IMR-90 (cell line): Measurements from ENCODE around the gene ATP5F1B. TPM values are rescaled to one million over a fixed set of nuclear protein-coding genes. Genes with fewer than 3 reads are reported as not detected.

Source experiments
- ATAC-seq: fragments of 200-7000 bp; cut with Tn5 transposase; 2 replicates; pipeline ENCODE4 v1.9.1; 2020; ENCODE audit warnings: low read depth, mild to moderate bottlenecking, moderate library complexity
- BruUV-seq: library from RNA; stranded (reverse); fragments of 400-500 nt; replicated peaks from 2 replicates; lab custom pipeline; 2021; lab: Mats Ljungman, UMichigan
- CTCF ChIA-PET: fragments of 300-600 bp; formaldehyde crosslinking; extraction: SDS; loops from one replicate; lab custom pipeline; 2021; ENCODE audit warnings: antibody characterized with exemption; lab: Yijun Ruan, JAX
- POLR2A ChIA-PET: fragments of 300-600 bp; sonication (Branson Sonifier 250); formaldehyde crosslinking; loops from one replicate; lab custom pipeline; 2022; ENCODE audit warnings: antibody characterized with exemption; ENCODE audit not compliant: unreplicated experiment; lab: Charles Lee
- DNase-seq: peaks from one replicate; pipeline ENCODE4 v3.0.0; 2013
- H2AFZ ChIP-seq: replicated peaks from 2 replicates; pipeline ENCODE3; 2013; ENCODE audit warnings: low read length, mild to moderate bottlenecking; ENCODE audit not compliant: poor library complexity
- H2AK5ac ChIP-seq: 2 replicates; pipeline ENCODE4 v1.6.1; 2013; ENCODE audit warnings: low read depth, low read length, inconsistent platforms
- H2AK9ac ChIP-seq: replicated peaks from 2 replicates; pipeline ENCODE3; 2013; ENCODE audit warnings: mild to moderate bottlenecking, low read depth, low read length, moderate library complexity; ENCODE audit not compliant: poor library complexity
- H2BK120ac ChIP-seq: 2 replicates; pipeline ENCODE4 v1.6.1; 2013; ENCODE audit warnings: low read depth, low read length, inconsistent platforms
- H2BK15ac ChIP-seq: 3 replicates; pipeline ENCODE4 v1.6.1; 2013; ENCODE audit warnings: low read depth, low read length, inconsistent platforms
- H2BK20ac ChIP-seq: 2 replicates; pipeline ENCODE4 v1.6.1; 2013; ENCODE audit warnings: low read depth, mild to moderate bottlenecking, inconsistent platforms, low read length, moderate library complexity
- H2BK5ac ChIP-seq: 2 replicates; pipeline ENCODE4 v1.6.1; 2013; ENCODE audit warnings: mild to moderate bottlenecking, low read depth, low read length, inconsistent platforms; ENCODE audit not compliant: poor library complexity, severe bottlenecking
- H3K14ac ChIP-seq: replicated peaks from 2 replicates; pipeline ENCODE4 v1.6.1; 2013; ENCODE audit warnings: low read depth, low read length, inconsistent platforms
- H3K18ac ChIP-seq: 2 replicates; pipeline ENCODE4 v1.6.1; 2013; ENCODE audit warnings: low read depth, low read length, control low read depth
- H3K23ac ChIP-seq: 2 replicates; pipeline ENCODE4 v1.6.1; 2013; ENCODE audit warnings: low read depth, low read length, inconsistent platforms
- H3K27ac ChIP-seq: 2 replicates; pipeline ENCODE4 v1.5.1; 2013; ENCODE audit warnings: mild to moderate bottlenecking, control low read depth, low read length; ENCODE audit not compliant: insufficient read depth
- H3K27me3 ChIP-seq: 2 replicates; pipeline ENCODE4 v1.6.1; 2013; ENCODE audit warnings: low read length; ENCODE audit not compliant: control insufficient read depth, insufficient read depth
- H3K36me3 ChIP-seq: 2 replicates; pipeline ENCODE4 v1.6.1; 2013; ENCODE audit warnings: low read length, mixed read lengths; ENCODE audit not compliant: control insufficient read depth, insufficient read depth
- H3K4ac ChIP-seq: 2 replicates; pipeline ENCODE4 v1.6.1; 2013; ENCODE audit warnings: low read depth, low read length, inconsistent platforms
- H3K4me1 ChIP-seq: 2 replicates; pipeline ENCODE4 v1.6.1; 2013; ENCODE audit warnings: low read length, mixed read lengths; ENCODE audit not compliant: control insufficient read depth, insufficient read depth
- H3K4me2 ChIP-seq: 2 replicates; pipeline ENCODE4 v1.6.1; 2013; ENCODE audit warnings: low read depth, mild to moderate bottlenecking, control low read depth, low read length, moderate library complexity
- H3K4me3 ChIP-seq: 2 replicates; pipeline ENCODE4 v1.5.1; 2013; ENCODE audit warnings: low read depth, mild to moderate bottlenecking, control low read depth, low read length, moderate library complexity; ENCODE audit not compliant: insufficient read depth
- H3K56ac ChIP-seq: 2 replicates; pipeline ENCODE4 v1.6.1; 2013; ENCODE audit warnings: low read length, inconsistent platforms; ENCODE audit not compliant: insufficient read depth; ENCODE audit errors: extremely low read depth
- H3K79me1 ChIP-seq, 2 experiments: 2 replicates each; pipeline ENCODE4 v1.6.1; 2013; ENCODE audit warnings: low read length in 2 of 2, inconsistent platforms in 1 of 2, low read depth in 1 of 2
- H3K9ac ChIP-seq: 2 replicates; pipeline ENCODE4 v1.6.1; 2013; ENCODE audit warnings: low read depth, low read length, control low read depth
- H3K9me1 ChIP-seq: 2 replicates; pipeline ENCODE4 v1.6.1; 2013; ENCODE audit warnings: low read length, inconsistent platforms; ENCODE audit not compliant: insufficient read depth
- H3K9me3 ChIP-seq: 2 replicates; pipeline ENCODE4 v1.6.1; 2013; ENCODE audit warnings: low read length; ENCODE audit not compliant: control insufficient read depth, insufficient read depth
- H4K20me1 ChIP-seq: 2 replicates; pipeline ENCODE4 v1.6.1; 2013; ENCODE audit warnings: low read length, inconsistent platforms; ENCODE audit not compliant: insufficient read depth
- H4K5ac ChIP-seq: 2 replicates; pipeline ENCODE4 v1.6.1; 2013; ENCODE audit warnings: mild to moderate bottlenecking, low read depth, low read length, control low read depth
- H4K8ac ChIP-seq, 2 experiments: 2 replicates each; pipeline ENCODE4 v1.6.1; 2013; ENCODE audit warnings: low read depth in 2 of 2, low read length in 2 of 2, control low read depth in 1 of 2, inconsistent platforms in 1 of 2
- H4K91ac ChIP-seq: 2 replicates; pipeline ENCODE4 v1.6.1; 2013; ENCODE audit warnings: low read depth, low read length, inconsistent platforms; ENCODE audit not compliant: insufficient read depth
- CHD1 ChIP-seq: IDR thresholded peaks from 2 replicates; pipeline ENCODE4 v1.6.1; 2012; ENCODE audit warnings: low read depth, low read length, improper control_type of control experiment
- MAFK ChIP-seq: IDR thresholded peaks from 2 replicates; pipeline ENCODE4 v1.6.1; 2012; ENCODE audit warnings: low read depth, low read length, improper control_type of control experiment
- RAD21 ChIP-seq: IDR thresholded peaks from 2 replicates; pipeline ENCODE4 v1.6.1; 2012; ENCODE audit warnings: low read length, improper control_type of control experiment
- SMC3 ChIP-seq: fragments of 150-350 bp; IDR thresholded peaks from 2 replicates; pipeline ENCODE4 v1.6.1; 2016; ENCODE audit warnings: low read depth, mild to moderate bottlenecking, antibody characterized with exemption, low read length, moderate library complexity
- WGBS, 2 experiments: methylation state at CpG; one replicate each; pipeline versions ENCODE4 v1.1.5 to v1.1.7; 2013; ENCODE audit warnings: missing lambda C conversion rate in 2 of 2; ENCODE audit not compliant: insufficient read length in 1 of 2; ENCODE audit errors: extremely low coverage in 2 of 2; 5-methylcytosine and 5-hydroxymethylcytosine counted together
- dilution Hi-C: fragments of 300-500 bp; cut with HindIII; formaldehyde crosslinking; loops from one replicate; pipeline ENCODE4 v1.14.3; 2018; ENCODE audit warnings: low sequenced_read_pairs; ENCODE audit not compliant: unreplicated experiment
- in situ Hi-C: fragments of 300-500 bp; cut with MboI; formaldehyde crosslinking; loops from 3 replicates; pipeline ENCODE4 v1.14.3; 2019; ENCODE audit warnings: low sequenced_read_pairs, inconsistent platforms, mixed read lengths
- intact Hi-C: fragments of 100-400 bp; cut with micrococcal nuclease; formaldehyde crosslinking; loops from 2 replicates; pipeline ENCODE4 v1.10.0; 2022
- polyA plus RNA-seq, 3 experiments: library from polyadenylated mRNA; depleted of rRNA; stranded (reverse); fragments of >200 nt; gene quantifications; 2 replicates each; pipeline ENCODE4 v1.2.3, GENCODE V29; 2012; ENCODE audit warnings: low replicate concordance in 1 of 3
- total RNA-seq: library from RNA; depleted of rRNA; stranded (reverse); fragments of >200 nt; gene quantifications from 2 replicates; pipeline ENCODE4 v1.2.3, GENCODE V29; 2012

The ATP5F1B gene
- total and polyA plus RNA-seq, 2 of the 4 experiments (the other 2 are of a cell fraction) = 812 to 915 TPM

GRCh38 chr12:56601503-56601902 is 44.3 kb downstream of the ATP5F1B start:
- Histone ChIP-seq H2BK20ac (no peak overlapping the region), H3K9ac (no peak overlapping the region), H4K5ac (no peak overlapping the region), H3K23ac (no peak overlapping the region), H4K91ac (no peak overlapping the region), H3K9me3 (no peaks in the 10 kb centered on the region), H2AK5ac (no peak overlapping the region), H2BK5ac (no peak overlapping the region), H3K4me2 (no peak overlapping the region), H2AFZ (no peak overlapping the region), H4K20me1 (peaks cover 5% of the 10 kb centered on the region; the same call in 1 of the 2 replicates), H4K8ac (no peak overlapping the region), H3K79me1 (peaks cover 0 to 25% of the 10 kb centered on the region in 2 experiments; a peak in 3 of 4 replicates), H3K4ac (no peak overlapping the region), H3K9me1 (0 out of 2 replicates have a peak, but pooled peaks cover 3% of the 10 kb centered on the region), H3K27me3 (no peaks in the 10 kb centered on the region), H3K4me3 (no peak overlapping the region), H3K56ac (no peak overlapping the region), H3K14ac (no peak overlapping the region), H3K36me3 (peaks cover 87% of the 10 kb centered on the region), H2BK15ac (no peak overlapping the region), H3K4me1 (peaks cover 4% of the 10 kb centered on the region; the same call in 1 of the 2 replicates), H2AK9ac (no peak overlapping the region), H2BK120ac (no peak overlapping the region), H3K18ac (no peak overlapping the region), H3K27ac (no peak overlapping the region)
- DNase-seq (no peak), ATAC-seq (no peak; the same call in 1 of the 2 replicates)
- no TSS peak for BruUV-seq
- POLR2A ChIA-PET = no interaction called here
- intact Hi-C loops (no loop called here), in situ Hi-C loops (no loop called here), dilution Hi-C loops (no loop called here)
- TF ChIP-seq CHD1 (no peak), RAD21 (0 out of 2 replicates have a peak, but pooled peaks have one; percentile 8), SMC3 (0 out of 2 replicates have a peak, but pooled peaks have one; percentile 15), MAFK (no peak)
- 80% methylated on average over 2 of the region's 3 CpGs; no CpG with 5 or more reads in 1 of the 2 experiments for WGBS, 2 experiments
- CTCF ChIA-PET = interaction anchor here (1.3 kb wide), 1 partner anchor 35 kb away, joined by 6 read pairs; no protein-coding TSS in a partner anchor
